ENCODE data around the gene SLC2A6.

SLC2A6 gene

DNA sequence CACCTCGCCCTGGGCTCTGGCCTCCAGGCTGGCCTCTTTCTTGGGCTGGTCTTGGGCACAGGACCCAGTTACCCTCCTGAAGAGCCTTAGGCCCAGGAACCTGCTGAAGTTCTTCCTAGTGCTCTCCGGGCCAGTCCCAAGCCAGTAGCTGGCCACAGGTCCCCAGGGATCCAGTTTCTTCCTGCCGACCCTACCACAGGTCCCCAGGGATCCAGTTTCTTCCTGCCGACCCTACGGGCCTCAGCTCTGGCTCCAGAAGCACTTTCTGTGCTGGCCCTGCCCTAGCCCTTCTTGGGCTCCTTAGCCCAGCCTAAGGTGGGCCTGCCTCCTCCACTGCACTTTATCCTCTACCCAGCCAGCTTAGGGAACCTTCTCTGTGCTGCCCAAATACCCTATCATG is 37.3 kb downstream of the SLC2A6 start:
- in situ Hi-C loops (cut with HindIII; ENCODE audit: low sequenced_read_pairs): no loop called here

- in situ Hi-C loops (cut with HindIII; ENCODE audit: low sequenced_read_pairs): no loop called here
Measured at GRCh38 chr9:133440874-133441273, 38.0 kb downstream of the SLC2A6 start.

DNA sequence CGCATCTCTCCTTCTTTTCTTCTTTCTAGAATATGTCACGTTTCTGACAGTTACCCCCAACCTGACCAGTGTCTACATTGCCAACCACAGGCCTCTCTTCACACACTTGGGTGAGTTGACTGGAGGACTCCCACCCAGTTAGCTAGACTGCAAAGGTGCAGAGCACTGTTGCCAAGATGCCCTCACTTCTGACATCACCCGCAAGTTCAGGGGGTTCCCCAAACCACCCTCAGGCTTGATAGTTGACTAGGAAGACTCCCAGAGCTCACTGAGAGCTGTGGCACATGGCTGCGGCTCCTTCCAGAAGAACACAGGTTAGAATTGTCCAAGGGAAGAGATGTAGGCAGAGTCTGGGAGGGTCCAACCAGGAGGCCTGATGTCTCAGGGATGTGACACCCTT is 39.6 kb downstream of the SLC2A6 start:
- in situ Hi-C loops (cut with HindIII; ENCODE audit: low sequenced_read_pairs): no loop called here

- in situ Hi-C loops (cut with HindIII; ENCODE audit: low sequenced_read_pairs): no loop called here
Measured at GRCh38 chr9:133437753-133438531, 41.0 kb downstream of the SLC2A6 start.

DNA sequence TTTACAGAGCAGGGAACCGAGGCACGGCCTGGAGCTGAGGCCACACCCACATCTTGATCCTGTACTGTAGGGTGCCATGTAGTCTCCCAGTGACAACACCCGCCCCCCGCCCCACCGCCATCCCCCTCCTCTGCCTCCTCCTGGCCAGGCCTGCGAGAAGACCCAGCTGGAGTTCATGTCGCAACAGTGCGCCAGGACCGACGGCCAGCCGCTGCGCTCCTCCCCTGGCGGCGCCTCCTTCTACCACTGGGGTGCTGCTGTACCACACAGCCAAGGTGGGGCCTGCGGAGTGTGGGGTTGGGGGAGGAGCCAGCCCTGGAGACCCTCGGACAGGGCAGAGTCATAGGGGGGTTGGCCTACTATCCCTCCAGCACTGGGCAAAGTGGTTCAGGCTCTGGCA is 42.2 kb downstream of the SLC2A6 start:
- in situ Hi-C loops (cut with HindIII; ENCODE audit: low sequenced_read_pairs): no loop called here

GRCh38 chr9:133433351-133433843 is 45.5 kb downstream of the SLC2A6 start:
- in situ Hi-C loops (cut with HindIII; ENCODE audit: low sequenced_read_pairs): no loop called here

DNA sequence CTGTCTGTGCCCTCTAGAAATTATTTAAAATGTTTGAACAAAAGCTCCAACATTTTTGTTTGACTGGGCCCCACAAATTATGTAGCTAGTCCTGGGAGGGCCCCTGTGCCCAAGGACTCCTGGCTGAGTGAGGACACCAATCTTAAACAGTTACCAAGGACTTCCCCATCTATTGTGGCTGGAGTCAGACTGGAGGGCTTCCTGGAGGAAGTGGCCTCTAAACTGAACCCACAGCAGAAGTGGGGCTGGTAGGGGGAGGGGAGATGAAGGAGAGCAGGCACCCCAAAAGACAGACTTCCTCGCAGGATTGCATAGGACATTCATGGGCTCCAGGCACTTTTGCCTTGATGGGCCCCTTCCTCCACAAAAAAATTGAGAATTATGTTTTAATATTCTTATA is 48.7 kb downstream of the SLC2A6 start:
- in situ Hi-C loops (cut with HindIII; ENCODE audit: low sequenced_read_pairs): no loop called here

GRCh38 chr9:133429641-133430161 is 49.2 kb downstream of the SLC2A6 start:
- in situ Hi-C loops (cut with HindIII; ENCODE audit: low sequenced_read_pairs): no loop called here

DNA sequence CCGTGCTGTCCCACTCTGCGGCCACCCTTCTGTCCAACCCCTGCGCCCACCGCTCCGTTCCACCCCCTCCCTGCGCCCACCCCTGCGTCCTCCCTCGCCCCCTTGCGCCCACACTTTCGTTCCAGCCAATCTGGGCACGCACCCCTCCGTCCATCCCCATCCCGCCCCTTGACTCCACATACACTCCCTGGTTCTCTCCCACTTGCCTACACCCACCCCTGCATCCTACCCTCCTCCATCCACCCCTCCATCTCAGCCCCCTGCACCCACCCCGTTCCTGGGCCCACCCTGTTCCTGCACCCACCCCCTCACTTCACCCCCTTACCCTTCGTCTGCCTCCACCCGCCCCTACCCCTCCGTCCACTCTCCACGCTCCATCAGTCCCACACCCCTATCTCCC is 49.7 kb downstream of the SLC2A6 start:
- in situ Hi-C loops (cut with HindIII; ENCODE audit: low sequenced_read_pairs): no loop called here

GRCh38 chr9:133428617-133429101 is 50.2 kb downstream of the SLC2A6 start:
- in situ Hi-C loops (cut with HindIII; ENCODE audit: low sequenced_read_pairs): no loop called here

DNA sequence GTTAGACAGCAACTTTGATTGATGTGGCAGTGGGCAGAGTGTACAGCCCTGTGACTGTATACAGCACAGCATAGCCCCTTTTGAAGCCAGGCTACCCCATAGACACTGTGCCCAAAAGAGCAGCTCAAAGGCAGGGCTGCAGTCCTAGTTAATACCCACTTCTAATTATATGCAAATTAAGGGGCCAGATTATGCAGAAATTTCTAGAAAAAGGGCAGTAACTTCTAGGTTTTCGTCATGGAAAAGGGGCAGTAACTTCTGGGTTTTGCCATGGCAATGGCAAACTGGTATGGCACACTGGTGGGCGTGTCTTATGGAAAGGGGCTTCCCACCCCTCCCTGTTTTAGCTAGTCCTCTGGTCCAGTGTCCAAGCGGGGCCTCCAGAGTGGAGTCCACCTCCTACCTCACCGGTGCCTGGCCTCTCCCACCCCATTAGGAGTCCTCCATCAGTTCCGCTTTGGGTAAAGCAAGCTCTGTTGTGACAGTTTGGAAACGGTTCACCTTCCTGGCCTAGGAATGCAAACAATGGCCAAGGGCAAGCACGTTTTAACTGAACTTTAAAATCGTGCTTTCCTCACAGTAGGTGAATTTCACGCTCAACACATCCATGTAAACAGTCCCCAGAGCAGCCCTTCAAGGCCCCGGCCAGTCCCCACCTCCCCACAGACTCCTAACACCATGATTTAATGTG is 51.1 kb downstream of the SLC2A6 start:
- in situ Hi-C loops (cut with HindIII; ENCODE audit: low sequenced_read_pairs): no loop called here

DNA sequence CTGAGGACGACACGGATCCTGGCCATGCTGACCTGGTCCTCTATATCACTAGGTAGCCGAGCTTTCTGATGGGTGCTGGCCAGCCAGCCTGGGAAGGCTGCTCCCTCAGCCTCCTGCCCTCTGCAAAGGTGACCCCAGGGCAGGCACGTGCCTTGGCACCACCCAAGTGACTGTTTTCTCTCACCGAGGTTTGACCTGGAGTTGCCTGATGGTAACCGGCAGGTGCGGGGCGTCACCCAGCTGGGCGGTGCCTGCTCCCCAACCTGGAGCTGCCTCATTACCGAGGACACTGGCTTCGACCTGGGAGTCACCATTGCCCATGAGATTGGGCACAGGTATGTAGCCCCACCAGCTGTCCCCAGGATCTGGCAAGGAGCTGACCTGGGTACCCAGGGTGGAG is 52.9 kb downstream of the SLC2A6 start:
- in situ Hi-C loops (cut with HindIII; ENCODE audit: low sequenced_read_pairs): no loop called here

DNA sequence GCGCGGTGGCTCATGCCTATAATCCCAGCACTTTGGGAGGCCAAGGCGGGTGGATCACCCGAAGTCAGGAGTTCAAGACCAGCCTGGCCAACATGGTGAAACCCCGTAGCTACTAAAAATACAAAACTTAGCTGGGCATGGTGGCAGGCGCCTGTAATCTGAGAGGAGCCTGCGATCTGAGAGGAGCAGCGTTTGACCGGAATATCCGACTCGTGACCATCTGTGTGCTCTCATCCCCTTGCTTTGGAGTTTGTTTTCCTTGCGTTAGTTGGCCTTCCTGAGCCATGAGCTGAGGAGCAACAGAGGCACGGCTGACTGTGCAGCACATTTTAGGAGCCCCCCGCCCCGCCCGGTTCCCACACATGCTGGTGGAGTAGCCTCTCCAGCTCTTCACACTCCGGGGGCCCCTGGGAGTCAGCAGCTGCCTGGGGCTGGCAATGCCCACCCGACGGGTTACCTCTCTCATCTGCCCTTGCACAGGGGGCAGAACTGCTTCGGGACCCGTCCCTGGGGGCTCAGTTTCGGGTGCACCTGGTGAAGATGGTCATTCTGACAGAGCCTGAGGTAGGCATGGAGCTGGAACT is 53.8 kb downstream of the SLC2A6 start:
- in situ Hi-C loops (cut with HindIII; ENCODE audit: low sequenced_read_pairs): no loop called here

DNA sequence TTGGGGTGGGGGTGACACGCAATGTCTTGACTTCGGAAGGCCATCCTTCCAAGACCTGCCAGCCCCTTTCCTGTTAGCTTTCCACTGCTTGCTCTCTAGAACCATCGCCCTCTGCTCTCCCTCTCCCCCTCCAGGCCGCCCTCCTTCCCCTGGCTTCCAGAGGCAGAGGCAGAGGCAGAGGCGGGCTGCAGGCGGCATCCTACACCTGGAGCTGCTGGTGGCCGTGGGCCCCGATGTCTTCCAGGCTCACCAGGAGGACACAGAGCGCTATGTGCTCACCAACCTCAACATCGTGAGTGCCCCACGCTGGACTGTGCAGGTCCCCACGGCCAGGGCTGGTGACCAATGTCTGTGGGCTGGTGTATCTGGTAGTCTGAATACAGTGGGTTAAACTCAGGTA is 54.7 kb downstream of the SLC2A6 start:
- in situ Hi-C loops (cut with HindIII; ENCODE audit: low sequenced_read_pairs): no loop called here

DNA sequence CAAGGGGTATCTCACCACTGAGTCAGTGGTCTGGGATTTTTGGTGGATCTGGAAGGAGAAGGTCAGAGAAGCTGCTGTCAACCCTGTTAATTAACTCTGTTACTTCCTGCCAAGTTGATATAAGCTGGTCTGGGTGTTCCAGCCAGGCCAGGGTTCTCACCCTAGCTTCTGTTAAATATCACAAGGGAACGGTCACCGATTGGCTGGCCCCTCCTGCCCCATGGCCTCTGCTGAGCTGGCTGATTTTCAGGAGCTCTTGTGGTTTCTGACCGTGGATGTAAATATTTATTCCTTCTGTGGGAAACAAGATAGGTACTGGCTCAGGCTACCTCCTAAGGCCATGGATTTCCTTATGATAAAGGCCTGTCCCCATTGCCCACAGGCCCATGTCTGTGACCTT is 55.7 kb downstream of the SLC2A6 start:
- in situ Hi-C loops (cut with HindIII; ENCODE audit: low sequenced_read_pairs): no loop called here

- in situ Hi-C loops (cut with HindIII; ENCODE audit: low sequenced_read_pairs): no loop called here
Measured at GRCh38 chr9:133421615-133422542, 57.0 kb downstream of the SLC2A6 start, which contains the start of gene ADAMTS13. TSS of gene ADAMTS13 (plus strand) at chr9:133422367. CDS start at chr9:133422444, 77 bp downstream.
